COR-L47 (cell line): Measurements from ENCODE around the gene MET.
A peak's percentile ranks its signal among the peaks of the same experiment; 100 is the strongest.

Experiments
- DNase-seq: peaks from one replicate; lab custom pipeline; 2025; lab: John Stamatoyannopoulos, UW

Gene MET

GRCh38 chr7:116665332-116665996 is 6.5 kb upstream of the MET start:
- DNase-seq = no peak

GRCh38 chr7:116669769-116670168 is 2.2 kb upstream of the MET start:
- DNase-seq = no peak

GRCh38 chr7:116670409-116671015 is 1.5 kb upstream of the MET start:
- no peak for DNase-seq

GRCh38 chr7:116671111-116671510 is 885 bp upstream of the MET start:
- no peak for DNase-seq

- DNase-seq = no peak
Observed at GRCh38 chr7:116672596-116673456, 830 bp downstream of the MET start.

- DNase-seq = no peak
Observed at GRCh38 chr7:116673457-116673865, 1.5 kb downstream of the MET start.

GRCh38 chr7:116674508-116675173 is 2.6 kb downstream of the MET start:
- DNase-seq = no peak

GRCh38 chr7:116675812-116676355 is 3.9 kb downstream of the MET start:
- DNase-seq = no peak

- no peak for DNase-seq
Observed at GRCh38 chr7:116678780-116679179, 6.8 kb downstream of the MET start.

- DNase-seq = no peak
Observed at GRCh38 chr7:116679500-116679899, 7.5 kb downstream of the MET start.

GRCh38 chr7:116683786-116684185 is 11.8 kb downstream of the MET start:
- DNase-seq = no peak

GRCh38 chr7:116686033-116686432 is 14.0 kb downstream of the MET start:
- DNase-seq = no peak

- DNase-seq = no peak
Observed at GRCh38 chr7:116686812-116687419, 14.9 kb downstream of the MET start.

- DNase-seq = no peak
Observed at GRCh38 chr7:116687801-116688201, 15.8 kb downstream of the MET start.

- no peak for DNase-seq
Observed at GRCh38 chr7:116689790-116690259, 17.8 kb downstream of the MET start.

- DNase-seq = no peak
Observed at GRCh38 chr7:116691664-116692063, 19.7 kb downstream of the MET start.

- DNase-seq = no peak
Observed at GRCh38 chr7:116692401-116693308, 20.7 kb downstream of the MET start.

- DNase-seq = no peak
Observed at GRCh38 chr7:116696707-116697106, 24.7 kb downstream of the MET start.

- no peak for DNase-seq
Observed at GRCh38 chr7:116697152-116697551, 25.2 kb downstream of the MET start.

- DNase-seq = no peak
Observed at GRCh38 chr7:116697761-116698160, 25.8 kb downstream of the MET start.

- DNase-seq = peak; percentile 7
Observed at GRCh38 chr7:116698396-116698795, 26.4 kb downstream of the MET start.
